DND-41 (cell line): ENCODE results near the gene CYTH4.

Experiments
- ATAC-seq: fragments of 200-7000 bp; cut with Tn5 transposase; 3 replicates; pipeline ENCODE4 v1.9.1; 2021; ENCODE audit warnings: low read depth; ENCODE audit not compliant: insufficient read depth
- DNase-seq: peaks from one replicate; pipeline ENCODE4 v3.0.0-alpha.2; 2020
- H2AFZ ChIP-seq: 2 replicates; pipeline ENCODE4 v1.6.0; 2012; ENCODE audit warnings: low read depth, low read length
- H3K27ac ChIP-seq: 2 replicates; pipeline ENCODE4 v1.5.1; 2012; ENCODE audit warnings: low read length, inconsistent platforms
- H3K27me3 ChIP-seq: fragments of 200-600 bp; sonication (generic); 2 replicates; pipeline ENCODE4 v1.6.0; 2012; ENCODE audit warnings: low read length, mild to moderate bottlenecking, inconsistent platforms; ENCODE audit not compliant: insufficient read depth, poor library complexity
- H3K36me3 ChIP-seq: 2 replicates; pipeline ENCODE4 v1.5.1; 2012; ENCODE audit warnings: low read length, inconsistent platforms; ENCODE audit not compliant: insufficient read depth
- H3K4me1 ChIP-seq: 2 replicates; pipeline ENCODE4 v1.5.1; 2012; ENCODE audit warnings: mild to moderate bottlenecking, low read length; ENCODE audit not compliant: insufficient read depth
- H3K4me2 ChIP-seq: 2 replicates; pipeline ENCODE4 v1.6.0; 2012; ENCODE audit warnings: mild to moderate bottlenecking, moderate library complexity, low read length, inconsistent platforms; ENCODE audit not compliant: insufficient read depth
- H3K4me3 ChIP-seq, 2 experiments: fragments of 200-600 bp in 1 of 2; shearing (Covaris generic) in 1 of 2; 2 replicates each; pipeline ENCODE4 v1.5.1; 2012 to 2016; ENCODE audit warnings: inconsistent platforms in 2 of 2, low read length in 2 of 2, mild to moderate bottlenecking in 2 of 2, low read depth in 1 of 2, moderate library complexity in 1 of 2
- H3K79me2 ChIP-seq: 2 replicates; pipeline ENCODE4 v1.6.0; 2012; ENCODE audit warnings: low read length, inconsistent platforms; ENCODE audit not compliant: insufficient read depth
- H3K9ac ChIP-seq: 2 replicates; pipeline ENCODE4 v1.6.0; 2012; ENCODE audit warnings: low read depth, mild to moderate bottlenecking, inconsistent platforms, low read length, moderate library complexity
- H3K9me3 ChIP-seq: 2 replicates; pipeline ENCODE4 v1.5.1; 2012; ENCODE audit warnings: low read length, moderate library complexity, mild to moderate bottlenecking, inconsistent platforms; ENCODE audit not compliant: insufficient read depth, severe bottlenecking
- H4K20me1 ChIP-seq: 2 replicates; pipeline ENCODE4 v1.6.0; 2012; ENCODE audit warnings: low read length; ENCODE audit not compliant: insufficient read depth
- CTCF ChIP-seq: IDR thresholded peaks from 2 replicates; pipeline ENCODE4 v1.5.1; 2012; ENCODE audit warnings: borderline replicate concordance, low read length, moderate library complexity, mild to moderate bottlenecking; ENCODE audit not compliant: poor library complexity, severe bottlenecking; ENCODE audit errors: extremely low read depth
- EZH2 ChIP-seq: IDR thresholded peaks from 3 replicates; pipeline ENCODE4 v1.6.1; 2012; ENCODE audit warnings: borderline replicate concordance, low read depth, mild to moderate bottlenecking, moderate library complexity, low read length, inconsistent platforms; ENCODE audit not compliant: severe bottlenecking

CYTH4 gene

GRCh38 chr22:37324340-37325038 is 42.2 kb downstream of the CYTH4 start:
- Histone ChIP-seq H3K4me1 (no peaks in the 10 kb centered on the region), H3K4me2 (no peak overlapping the region), H3K79me2 (no peaks in the 10 kb centered on the region), H3K9me3 (no peaks in the 10 kb centered on the region), H3K36me3 (no peaks in the 10 kb centered on the region), H3K4me3 (no peak overlapping the region), H4K20me1 (peaks cover 11% of the 10 kb centered on the region; the same call in 1 of the 2 replicates), H3K27ac (no peak overlapping the region), H3K27me3 (peaks cover 43% of the 10 kb centered on the region), H2AFZ (no peak overlapping the region), H3K9ac (no peak overlapping the region)
- no peak for ATAC-seq
- TF ChIP-seq EZH2 (peak; percentile 83), CTCF (no peak)
- DNase-seq = no peak

- TF ChIP-seq CTCF (no peak), EZH2 (no peak)
- H3K4me1 ChIP-seq = no peaks in the 10 kb centered on the region
- H3K9ac ChIP-seq = no peak overlapping the region
- no peak overlapping the region for H3K27ac ChIP-seq
- no peaks in the 10 kb centered on the region for H3K9me3 ChIP-seq
- H3K4me2 ChIP-seq = no peak overlapping the region
- DNase-seq = no peak
- no peak overlapping the region for H2AFZ ChIP-seq
- no peak overlapping the region for H3K4me3 ChIP-seq
- no peaks in the 10 kb centered on the region for H3K79me2 ChIP-seq
- no peaks in the 10 kb centered on the region for H3K36me3 ChIP-seq
- H4K20me1 ChIP-seq = 0 out of 2 replicates have a peak, but pooled peaks cover 7% of the 10 kb centered on the region
- ATAC-seq = no peak
- peaks cover 42% of the 10 kb centered on the region for H3K27me3 ChIP-seq
Observed at GRCh38 chr22:37325039-37325395, 42.7 kb downstream of the CYTH4 start.

GRCh38 chr22:37326726-37327125 is 44.4 kb downstream of the CYTH4 start:
- Histone ChIP-seq H3K79me2 (no peaks in the 10 kb centered on the region), H3K27me3 (peaks cover 40% of the 10 kb centered on the region), H3K4me2 (no peak overlapping the region), H3K4me3 (no peak overlapping the region), H3K9ac (no peak overlapping the region), H3K36me3 (no peaks in the 10 kb centered on the region), H4K20me1 (no peaks in the 10 kb centered on the region), H2AFZ (no peak overlapping the region), H3K4me1 (no peaks in the 10 kb centered on the region), H3K9me3 (no peaks in the 10 kb centered on the region), H3K27ac (no peak overlapping the region)
- ATAC-seq (no peak), DNase-seq (no peak)
- no peak for TF ChIP-seq CTCF
- TF ChIP-seq EZH2 = no peak
